ENCODE data around the gene PTTG1IP.

Gene PTTG1IP

DNA sequence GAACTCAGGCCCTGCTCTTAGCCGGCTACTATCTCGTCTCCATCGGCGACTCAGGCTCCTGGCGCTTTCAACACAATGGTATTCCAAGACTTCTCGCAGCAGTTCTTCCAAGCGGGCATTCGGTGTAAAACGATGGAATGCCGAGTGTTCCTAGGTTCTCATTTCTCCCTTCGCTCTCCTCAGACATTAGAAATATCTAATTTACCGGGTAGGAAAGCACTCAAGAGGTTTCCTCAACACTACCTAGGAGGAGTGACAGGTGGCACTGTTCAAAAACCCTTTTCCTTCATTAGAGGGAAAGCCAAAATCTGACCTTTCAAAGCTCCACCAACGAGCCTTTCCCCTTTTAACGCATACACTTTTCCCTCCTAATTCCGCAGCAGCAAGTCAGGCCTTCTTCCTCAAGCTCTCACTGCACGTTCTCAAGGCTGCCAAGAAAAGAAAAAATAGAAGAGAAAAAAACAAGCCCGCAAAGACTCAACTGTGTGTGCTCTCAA, 72.5 kb downstream of the PTTG1IP start:
- H3K27ac ChIP-seq (ENCODE audit: low read depth, low read length): peak overlapping the region; percentile 49

DNA sequence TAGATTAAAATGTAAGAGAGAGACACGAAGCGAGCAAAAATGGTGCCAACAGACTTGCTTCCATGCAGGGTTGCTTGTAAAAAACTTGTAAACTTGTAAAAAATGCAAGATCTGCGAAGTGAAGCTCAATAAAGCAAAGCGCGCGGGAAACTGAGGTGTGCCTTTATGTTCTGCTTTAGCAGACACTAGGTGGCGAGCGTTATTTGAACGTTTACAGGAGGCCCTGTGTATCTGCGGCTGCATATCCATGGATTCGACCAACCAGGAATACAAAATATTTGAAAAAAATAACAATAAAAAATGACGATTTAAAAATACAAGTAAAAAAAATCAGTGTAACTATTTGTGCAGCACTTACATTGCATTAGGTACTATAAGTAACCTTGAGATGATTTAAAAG, 73.4 kb downstream of the PTTG1IP start:
- peak overlapping the region; percentile 55 for H3K4me2 ChIP-seq (ENCODE audit: low read length)
- H3K79me2 ChIP-seq (ENCODE audit: control insufficient read depth, low read length): peaks cover 83% of the 10 kb centered on the region
- H3K4me1 ChIP-seq (ENCODE audit: control insufficient read depth, low read length): peaks cover 31% of the 10 kb centered on the region
- H3K27me3 ChIP-seq (ENCODE audit: control insufficient read depth, low read length): no peaks in the 10 kb centered on the region
- H3F3A ChIP-seq (ENCODE audit: control insufficient read depth, insufficient read depth): peaks cover 5% of the 10 kb centered on the region; the same call in 1 of the 2 replicates
- no peaks in the 10 kb centered on the region for H3K9me2 ChIP-seq (replicated peaks; ENCODE audit: control insufficient read depth, low read length)
- no peak for TF ChIP-seq EZH2phosphoT487 (IDR thresholded peaks at IDR 0.05; ENCODE audit: borderline replicate concordance, low read length)
- TF ChIP-seq, protein P1, sequence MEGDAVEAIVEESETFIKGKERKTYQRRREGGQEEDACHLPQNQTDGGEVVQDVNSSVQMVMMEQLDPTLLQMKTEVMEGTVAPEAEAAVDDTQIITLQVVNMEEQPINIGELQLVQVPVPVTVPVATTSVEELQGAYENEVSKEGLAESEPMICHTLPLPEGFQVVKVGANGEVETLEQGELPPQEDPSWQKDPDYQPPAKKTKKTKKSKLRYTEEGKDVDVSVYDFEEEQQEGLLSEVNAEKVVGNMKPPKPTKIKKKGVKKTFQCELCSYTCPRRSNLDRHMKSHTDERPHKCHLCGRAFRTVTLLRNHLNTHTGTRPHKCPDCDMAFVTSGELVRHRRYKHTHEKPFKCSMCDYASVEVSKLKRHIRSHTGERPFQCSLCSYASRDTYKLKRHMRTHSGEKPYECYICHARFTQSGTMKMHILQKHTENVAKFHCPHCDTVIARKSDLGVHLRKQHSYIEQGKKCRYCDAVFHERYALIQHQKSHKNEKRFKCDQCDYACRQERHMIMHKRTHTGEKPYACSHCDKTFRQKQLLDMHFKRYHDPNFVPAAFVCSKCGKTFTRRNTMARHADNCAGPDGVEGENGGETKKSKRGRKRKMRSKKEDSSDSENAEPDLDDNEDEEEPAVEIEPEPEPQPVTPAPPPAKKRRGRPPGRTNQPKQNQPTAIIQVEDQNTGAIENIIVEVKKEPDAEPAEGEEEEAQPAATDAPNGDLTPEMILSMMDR (IDR thresholded peaks at IDR 0.05; ENCODE audit: low read depth, low read length, poor library complexity, severe bottlenecking): peak; percentile 27
- no peaks in the 10 kb centered on the region for H3K9me3 ChIP-seq (ENCODE audit: control insufficient read depth, insufficient read depth, low read length)
- peaks cover 78% of the 10 kb centered on the region for H3K36me3 ChIP-seq (ENCODE audit: control insufficient read depth, low read length)
- H4K20me1 ChIP-seq (ENCODE audit: control insufficient read depth, insufficient read depth, low read depth, low read length): peaks cover 31% of the 10 kb centered on the region
- no peak overlapping the region for H3K27ac ChIP-seq (ENCODE audit: low read depth, low read length)
- H3K4me3 ChIP-seq (ENCODE audit: low read length): peak overlapping the region; percentile 97

More for the DNA sequence above, 72.5 kb downstream of the PTTG1IP start:
- Histone ChIP-seq H3K79me2 (ENCODE audit: control insufficient read depth, low read length) (peaks cover 74% of the 10 kb centered on the region), H3K27me3 (ENCODE audit: control insufficient read depth, low read length) (no peaks in the 10 kb centered on the region), H3K9me2 (replicated peaks; ENCODE audit: control insufficient read depth, low read length) (no peaks in the 10 kb centered on the region), H3K36me3 (ENCODE audit: control insufficient read depth, low read length) (peaks cover 85% of the 10 kb centered on the region), H3K4me2 (ENCODE audit: low read length) (peak overlapping the region; percentile 55), H3K4me1 (ENCODE audit: control insufficient read depth, low read length) (peaks cover 31% of the 10 kb centered on the region), H4K20me1 (ENCODE audit: control insufficient read depth, insufficient read depth, low read depth, low read length) (peaks cover 31% of the 10 kb centered on the region), H3F3A (ENCODE audit: control insufficient read depth, insufficient read depth) (peaks cover 8% of the 10 kb centered on the region; the same call in 1 of the 2 replicates), H3K9me3 (ENCODE audit: control insufficient read depth, insufficient read depth, low read length) (no peaks in the 10 kb centered on the region), H3K4me3 (ENCODE audit: low read length) (peak overlapping the region; percentile 97)
- no peak for TF ChIP-seq EZH2phosphoT487 (IDR thresholded peaks at IDR 0.05; ENCODE audit: borderline replicate concordance, low read length)
- TF ChIP-seq, protein P1 (IDR thresholded peaks at IDR 0.05; ENCODE audit: low read depth, low read length, poor library complexity, severe bottlenecking): peak; percentile 54

DNA sequence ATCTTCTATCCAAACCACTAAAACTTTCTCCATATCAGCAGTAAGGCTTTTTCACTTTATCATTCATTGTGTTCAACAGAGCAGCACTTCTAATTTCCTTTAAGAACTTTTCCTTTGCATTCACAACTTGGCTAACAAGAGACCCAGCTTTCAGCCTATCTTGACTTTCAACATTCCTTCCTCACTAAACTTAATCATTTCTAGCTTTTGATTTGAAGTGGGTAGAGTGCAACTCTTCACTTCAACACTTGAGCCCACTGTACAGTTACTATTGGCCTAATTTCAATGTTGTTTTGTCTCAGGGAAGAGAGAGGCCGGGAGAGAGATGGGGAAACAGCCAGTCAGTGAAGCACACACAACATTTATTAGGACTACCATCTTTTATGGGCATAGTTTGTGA, 73.8 kb downstream of the PTTG1IP start:
- peaks cover 5% of the 10 kb centered on the region; the same call in 1 of the 2 replicates for H3F3A ChIP-seq (ENCODE audit: control insufficient read depth, insufficient read depth)
- H3K36me3 ChIP-seq (ENCODE audit: control insufficient read depth, low read length): peaks cover 73% of the 10 kb centered on the region
- peak overlapping the region; percentile 55 for H3K4me2 ChIP-seq (ENCODE audit: low read length)
- H3K4me1 ChIP-seq (ENCODE audit: control insufficient read depth, low read length): peaks cover 31% of the 10 kb centered on the region
- no peaks in the 10 kb centered on the region for H3K9me2 ChIP-seq (replicated peaks; ENCODE audit: control insufficient read depth, low read length)
- peaks cover 88% of the 10 kb centered on the region for H3K79me2 ChIP-seq (ENCODE audit: control insufficient read depth, low read length)
- no peaks in the 10 kb centered on the region for H3K27me3 ChIP-seq (ENCODE audit: control insufficient read depth, low read length)
- no peak for TF ChIP-seq EZH2phosphoT487 (IDR thresholded peaks at IDR 0.05; ENCODE audit: borderline replicate concordance, low read length)
- TF ChIP-seq, protein P1 (IDR thresholded peaks at IDR 0.05; ENCODE audit: low read depth, low read length, poor library complexity, severe bottlenecking): no peak
- no peaks in the 10 kb centered on the region for H3K9me3 ChIP-seq (ENCODE audit: control insufficient read depth, insufficient read depth, low read length)
- H3K27ac ChIP-seq (ENCODE audit: low read depth, low read length): no peak overlapping the region
- peak overlapping the region; percentile 97 for H3K4me3 ChIP-seq (ENCODE audit: low read length)
- H4K20me1 ChIP-seq (ENCODE audit: control insufficient read depth, insufficient read depth, low read depth, low read length): peaks cover 31% of the 10 kb centered on the region
